ENCODE measurements around the gene CDC73.

- TF ChIP-seq POLR2AphosphoS5 (IDR thresholded peaks at IDR 0.05) (no peak), POLR2A (IDR thresholded peaks at IDR 0.05; ENCODE audit: low read depth) (no peak)
Measured at GRCh38 chr1:193210996-193211395, 89.2 kb downstream of the CDC73 start.
